ENCODE data around the gene GPR180.

DNA sequence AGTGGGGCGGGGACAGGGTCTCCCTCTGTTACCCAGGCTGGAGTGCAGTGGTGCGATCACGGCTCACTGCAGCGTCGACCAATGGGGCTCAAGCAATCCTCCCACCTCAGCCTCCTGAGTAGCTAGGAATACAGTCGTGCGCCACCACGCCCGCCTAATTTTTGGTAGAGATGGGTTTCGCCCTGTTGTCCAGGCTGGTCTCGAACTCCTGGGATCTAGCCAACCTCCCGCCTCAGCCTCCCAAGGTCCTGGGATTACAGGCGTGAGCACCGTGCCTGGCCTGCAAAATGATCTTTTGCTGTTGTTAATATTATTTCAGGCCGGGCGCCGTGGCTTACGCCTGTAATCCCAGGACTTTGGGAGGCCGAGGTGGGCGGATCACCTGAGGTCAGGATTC lies 5.1 kb upstream of the GPR180 start:
- TF ChIP-seq, protein P1, sequence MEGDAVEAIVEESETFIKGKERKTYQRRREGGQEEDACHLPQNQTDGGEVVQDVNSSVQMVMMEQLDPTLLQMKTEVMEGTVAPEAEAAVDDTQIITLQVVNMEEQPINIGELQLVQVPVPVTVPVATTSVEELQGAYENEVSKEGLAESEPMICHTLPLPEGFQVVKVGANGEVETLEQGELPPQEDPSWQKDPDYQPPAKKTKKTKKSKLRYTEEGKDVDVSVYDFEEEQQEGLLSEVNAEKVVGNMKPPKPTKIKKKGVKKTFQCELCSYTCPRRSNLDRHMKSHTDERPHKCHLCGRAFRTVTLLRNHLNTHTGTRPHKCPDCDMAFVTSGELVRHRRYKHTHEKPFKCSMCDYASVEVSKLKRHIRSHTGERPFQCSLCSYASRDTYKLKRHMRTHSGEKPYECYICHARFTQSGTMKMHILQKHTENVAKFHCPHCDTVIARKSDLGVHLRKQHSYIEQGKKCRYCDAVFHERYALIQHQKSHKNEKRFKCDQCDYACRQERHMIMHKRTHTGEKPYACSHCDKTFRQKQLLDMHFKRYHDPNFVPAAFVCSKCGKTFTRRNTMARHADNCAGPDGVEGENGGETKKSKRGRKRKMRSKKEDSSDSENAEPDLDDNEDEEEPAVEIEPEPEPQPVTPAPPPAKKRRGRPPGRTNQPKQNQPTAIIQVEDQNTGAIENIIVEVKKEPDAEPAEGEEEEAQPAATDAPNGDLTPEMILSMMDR (IDR thresholded peaks at IDR 0.05) = no peak
- no peak for TF ChIP-seq POLR2A (IDR thresholded peaks at IDR 0.05)

All from adrenal gland (tissue), 5 donors.